ENCODE results near the gene TECRL. TPM values are rescaled to one million over a fixed set of nuclear protein-coding genes. Genes with fewer than 3 reads are reported as not detected.

Gene TECRL
- total and polyA plus RNA-seq, 9 donors = 0.07 to 0.27 (median 0.08) TPM; not detected in 6

DNA sequence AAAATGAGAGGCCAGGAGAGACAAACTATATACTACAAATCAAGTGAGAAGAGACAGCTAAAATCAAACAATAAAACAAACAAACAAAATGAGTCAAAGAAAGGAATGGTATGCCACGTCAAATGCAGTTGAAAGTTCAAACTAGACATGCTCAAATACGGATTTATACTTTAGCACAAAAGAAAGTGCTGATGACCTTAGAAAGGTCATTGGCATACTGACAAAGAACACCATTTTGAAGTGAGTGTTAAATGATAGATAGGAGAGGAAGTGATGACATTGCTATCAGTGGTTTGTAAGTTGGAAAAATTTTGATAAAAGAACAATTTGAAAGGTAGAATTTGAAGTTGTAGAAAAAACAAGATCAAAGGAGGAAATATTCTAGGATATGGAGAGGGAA, 55.3 kb downstream of the TECRL start:
- intact Hi-C loops (cut with DNase I) = no loop called here
- H3K4me3 ChIP-seq = no peak overlapping the region
- no peaks in the 10 kb centered on the region for H3K9me3 ChIP-seq
- H3K4me1 ChIP-seq (ENCODE audit: insufficient read depth) = no peaks in the 10 kb centered on the region
- H3K27me3 ChIP-seq = no peaks in the 10 kb centered on the region
- no peak for TF ChIP-seq POLR2A (IDR thresholded peaks at IDR 0.05)
- TF ChIP-seq CTCF (IDR thresholded peaks at IDR 0.05) = no peak
- TF ChIP-seq EP300 (IDR thresholded peaks at IDR 0.05) = no peak
- H3K27ac ChIP-seq = no peak overlapping the region
- WGBS, 3 donors = 69 to 74% (median 69%) methylated on average over 2 of the region's 2 CpGs
- no peaks in the 10 kb centered on the region for H3K36me3 ChIP-seq
- no peak for DNase-seq

GRCh38 chr4:64341711-64342110, 67.5 kb downstream of the TECRL start:
- H3K4me1 ChIP-seq (ENCODE audit: insufficient read depth) = no peaks in the 10 kb centered on the region
- no peak for DNase-seq
- TF ChIP-seq POLR2A (IDR thresholded peaks at IDR 0.05) = no peak
- no peak for TF ChIP-seq CTCF (IDR thresholded peaks at IDR 0.05)
- no peak for TF ChIP-seq EP300 (IDR thresholded peaks at IDR 0.05)
- no peaks in the 10 kb centered on the region for H3K9me3 ChIP-seq
- H3K27me3 ChIP-seq = no peaks in the 10 kb centered on the region
- intact Hi-C loops (cut with DNase I) = no loop called here
- H3K4me3 ChIP-seq = no peak overlapping the region
- no peaks in the 10 kb centered on the region for H3K36me3 ChIP-seq
- no peak overlapping the region for H3K27ac ChIP-seq
- WGBS, 3 donors = 73 to 78% (median 74%) methylated on average over 3 of the region's 3 CpGs

- WGBS, 3 donors = 72 to 89% (median 81%) methylated on average over 5 of the region's 5 CpGs
- DNase-seq = no peak
These were observed 68.8 kb downstream of the TECRL start for GRCh38 chr4:64340218-64341110.

GRCh38 chr4:64334964-64335363, 74.3 kb downstream of the TECRL start:
- no peak overlapping the region for H3K27ac ChIP-seq
- no peaks in the 10 kb centered on the region for H3K4me1 ChIP-seq (ENCODE audit: insufficient read depth)
- WGBS, 3 donors = 87 to 98% (median 90%) methylated on average over 2 of the region's 2 CpGs
- no peak overlapping the region for H3K4me3 ChIP-seq
- intact Hi-C loops (cut with DNase I) = no loop called here
- DNase-seq = no peak
- H3K36me3 ChIP-seq = no peaks in the 10 kb centered on the region
- H3K27me3 ChIP-seq = no peaks in the 10 kb centered on the region
- TF ChIP-seq EP300 (IDR thresholded peaks at IDR 0.05) = no peak
- no peak for TF ChIP-seq CTCF (IDR thresholded peaks at IDR 0.05)
- no peak for TF ChIP-seq POLR2A (IDR thresholded peaks at IDR 0.05)
- no peaks in the 10 kb centered on the region for H3K9me3 ChIP-seq

More at GRCh38 chr4:64340218-64341110, 68.8 kb downstream of the TECRL start:
- Histone ChIP-seq H3K27me3 (no peaks in the 10 kb centered on the region), H3K9me3 (no peaks in the 10 kb centered on the region), H3K36me3 (no peaks in the 10 kb centered on the region), H3K27ac (no peak overlapping the region), H3K4me1 (ENCODE audit: insufficient read depth) (no peaks in the 10 kb centered on the region), H3K4me3 (no peak overlapping the region)
- intact Hi-C loops (cut with DNase I) = no loop called here
- TF ChIP-seq POLR2A (IDR thresholded peaks at IDR 0.05) = no peak
- TF ChIP-seq CTCF (IDR thresholded peaks at IDR 0.05) = no peak
- TF ChIP-seq EP300 (IDR thresholded peaks at IDR 0.05) = no peak

All from ovary (tissue), 9 donors.